GM12892 (cell line): ENCODE data around the gene THAP12.
"Not testable (repeated sequence)": the region's sequence is repeated elsewhere in the genome, so short reads cannot be mapped to it uniquely, and the experiment has no call there.

Experiments
- DNase-seq: peaks from one replicate; pipeline ENCODE4 v3.0.0; 2011; ENCODE audit not compliant: insufficient read length
- FAIRE-seq: peaks from 2 replicates; lab custom pipeline; 2011; peaks lifted over from hg19 to GRCh38; lab: Jason Lieb, UNC
- POLR2A ChIP-seq: IDR thresholded peaks from 2 replicates; pipeline ENCODE4 v1.6.1; 2011; ENCODE audit warnings: low read depth, low read length, control low read depth
- POLR2AphosphoS5 ChIP-seq: IDR thresholded peaks from 2 replicates; pipeline ENCODE4 v1.6.1; 2011; ENCODE audit warnings: low read depth, low read length, control low read depth
- TAF1 ChIP-seq: IDR thresholded peaks from 2 replicates; pipeline ENCODE4 v1.6.1; 2011; ENCODE audit warnings: low read depth, mild to moderate bottlenecking, control low read depth, low read length, borderline replicate concordance

Gene THAP12

GRCh38 chr11:76321340-76321739, 59.6 kb downstream of the THAP12 start:
- FAIRE-seq: no peak
- DNase-seq: no peak
- no peak for TF ChIP-seq POLR2AphosphoS5
- TF ChIP-seq TAF1: no peak
- no peak for TF ChIP-seq POLR2A

DNA sequence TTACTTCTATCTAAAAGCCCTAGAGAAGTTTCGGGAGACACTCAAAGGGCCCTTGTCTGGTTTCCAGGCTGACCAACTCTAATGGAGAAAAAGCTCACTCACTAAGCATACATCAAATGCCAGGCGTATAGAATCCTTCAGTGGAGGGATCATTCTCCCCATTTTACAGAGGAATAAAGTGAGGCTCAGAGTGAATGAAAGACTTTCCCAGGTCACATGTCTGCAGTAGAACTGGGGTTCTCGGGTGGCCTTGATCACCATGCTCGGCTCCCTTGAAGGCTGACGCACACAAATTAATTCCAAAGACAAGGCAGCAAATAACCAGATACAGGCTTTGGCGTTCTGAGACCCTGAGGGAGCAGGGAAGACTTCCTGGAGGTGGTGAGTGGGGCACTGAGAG, 60.0 kb downstream of the THAP12 start:
- TF ChIP-seq POLR2AphosphoS5: no peak
- TF ChIP-seq TAF1: no peak
- no peak for TF ChIP-seq POLR2A
- FAIRE-seq: no peak
- no peak for DNase-seq

GRCh38 chr11:76319798-76320197, 61.1 kb downstream of the THAP12 start:
- not testable (repeated sequence) for DNase-seq, FAIRE-seq

DNA sequence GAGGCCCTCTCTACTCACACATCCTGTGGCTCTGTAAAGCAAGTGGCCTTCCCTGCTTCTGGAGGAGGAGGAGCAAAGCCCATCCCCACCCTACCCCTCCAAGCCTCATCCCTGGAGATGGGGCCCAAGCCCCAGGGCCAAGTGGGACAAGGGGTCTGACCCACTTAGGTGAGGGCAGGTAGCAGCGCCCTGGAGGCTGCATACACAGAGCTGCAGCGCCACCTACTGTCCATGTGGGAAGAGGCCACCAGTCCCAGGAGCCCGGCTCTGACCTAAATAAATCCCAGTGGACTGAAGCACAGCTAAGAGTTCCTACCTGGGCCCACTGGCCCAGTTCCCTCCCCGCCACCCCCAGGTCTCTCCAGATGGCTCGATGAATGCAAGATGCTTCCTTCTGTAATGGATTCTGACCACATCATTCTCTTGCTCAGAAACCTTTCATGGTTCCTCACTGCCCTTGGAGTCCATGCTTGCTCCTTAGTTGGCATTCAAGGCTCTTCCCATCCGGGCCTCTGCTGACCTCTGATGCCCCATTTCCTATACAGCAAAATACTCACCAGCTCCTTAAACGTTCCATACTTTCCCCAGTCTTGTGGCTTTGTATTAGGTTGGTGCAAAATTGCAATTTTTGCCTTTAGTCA, 62.1 kb downstream of the THAP12 start:
- DNase-seq (peak; percentile 78), FAIRE-seq (peak; percentile 97)
- TF ChIP-seq POLR2AphosphoS5: no peak
- no peak for TF ChIP-seq TAF1
- no peak for TF ChIP-seq POLR2A

DNA sequence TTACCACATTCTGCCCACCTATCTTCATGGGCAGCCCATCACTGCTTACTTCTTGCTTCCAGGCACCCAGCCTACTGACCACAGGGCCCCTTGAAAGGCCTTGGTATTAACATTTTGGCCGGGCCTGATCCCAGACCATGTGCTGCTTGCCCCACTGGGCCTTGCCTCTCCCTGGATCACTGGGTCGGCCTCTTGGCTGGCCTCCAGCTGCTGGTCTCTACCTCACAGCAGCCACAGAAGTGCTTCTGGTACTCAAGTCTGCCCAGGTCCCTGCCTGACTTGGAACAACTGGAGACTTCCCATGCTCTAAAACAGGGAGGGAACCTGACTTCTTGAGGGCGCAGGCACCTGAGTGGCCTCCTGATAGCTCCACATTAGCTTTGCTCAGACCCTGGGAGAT, 63.6 kb downstream of the THAP12 start:
- FAIRE-seq (no peak), DNase-seq (no peak)
- TF ChIP-seq TAF1 (no peak), POLR2AphosphoS5 (no peak), POLR2A (no peak)

GRCh38 chr11:76316726-76317125, 64.2 kb downstream of the THAP12 start:
- FAIRE-seq (no peak), DNase-seq (no peak)
- no peak for TF ChIP-seq TAF1
- TF ChIP-seq POLR2A: no peak
- no peak for TF ChIP-seq POLR2AphosphoS5

- no peak for FAIRE-seq
- DNase-seq: no peak
- TF ChIP-seq TAF1: no peak
- no peak for TF ChIP-seq POLR2AphosphoS5
- TF ChIP-seq POLR2A: no peak
Observed at GRCh38 chr11:76315182-76315853, 65.6 kb downstream of the THAP12 start.

DNA sequence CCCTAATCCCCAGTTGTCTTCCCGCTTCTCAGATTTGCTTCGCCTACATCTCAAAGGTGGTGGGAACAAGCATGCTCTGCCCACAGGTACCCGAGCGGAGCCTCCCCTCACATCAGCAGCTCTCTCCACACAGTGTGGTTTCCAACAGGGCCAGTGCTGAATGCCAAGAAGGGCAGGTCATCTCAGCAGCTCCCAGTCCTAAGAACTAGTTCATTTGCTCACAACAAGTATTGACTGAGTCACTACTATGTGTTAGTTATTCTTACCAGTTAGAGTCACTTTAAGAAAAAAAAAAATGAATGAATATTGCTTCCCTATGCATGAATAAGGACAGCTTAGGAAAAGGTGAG, 66.2 kb downstream of the THAP12 start:
- TF ChIP-seq POLR2AphosphoS5: no peak
- DNase-seq (no peak), FAIRE-seq (no peak)

DNA sequence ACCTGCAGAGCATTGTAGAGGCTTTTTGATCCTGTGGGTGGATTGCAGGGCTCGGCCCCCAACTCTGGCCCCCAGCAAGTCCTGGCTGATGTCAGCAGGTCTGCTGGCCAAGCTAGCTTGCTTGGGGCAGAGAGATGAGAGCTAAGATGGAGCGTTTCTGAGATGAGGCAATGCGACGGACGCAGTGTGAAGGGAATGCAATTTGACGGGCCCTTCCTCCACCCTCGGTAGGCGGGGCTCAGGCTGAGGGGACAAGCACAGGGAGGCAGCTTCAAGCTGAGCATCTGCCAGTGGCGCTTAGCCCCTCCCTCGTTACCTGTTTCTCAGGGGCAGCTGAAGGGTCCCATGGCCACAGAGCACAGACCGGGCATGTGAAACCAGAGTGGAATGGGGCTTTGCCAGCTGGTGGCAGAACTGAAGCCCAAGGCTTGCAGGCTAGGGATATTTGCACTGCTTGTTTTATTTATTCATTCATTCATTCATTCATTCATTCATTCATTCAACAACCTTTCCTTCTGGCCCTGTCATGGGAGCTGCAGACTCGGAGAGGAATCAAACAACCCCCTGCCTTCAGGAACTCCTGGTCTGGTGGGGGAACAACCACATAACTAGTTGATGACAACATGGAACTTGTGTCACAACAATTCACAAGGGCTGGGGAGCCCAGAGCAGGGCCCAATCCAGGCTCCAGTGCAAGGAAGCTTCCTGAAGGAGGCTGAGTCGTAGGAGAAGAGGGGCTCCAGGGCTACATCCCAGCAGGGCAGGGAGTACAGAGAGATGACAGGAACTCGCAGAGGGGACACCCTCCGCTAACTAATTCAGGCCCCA, 66.8 kb downstream of the THAP12 start:
- TF ChIP-seq TAF1 (no peak), POLR2A (no peak), POLR2AphosphoS5 (no peak)
- no peak for FAIRE-seq
- no peak for DNase-seq

- FAIRE-seq (no peak), DNase-seq (no peak)
- no peak for TF ChIP-seq TAF1
- TF ChIP-seq POLR2A: no peak
- TF ChIP-seq POLR2AphosphoS5: no peak
Observed at GRCh38 chr11:76313271-76313670, 67.7 kb downstream of the THAP12 start.

DNA sequence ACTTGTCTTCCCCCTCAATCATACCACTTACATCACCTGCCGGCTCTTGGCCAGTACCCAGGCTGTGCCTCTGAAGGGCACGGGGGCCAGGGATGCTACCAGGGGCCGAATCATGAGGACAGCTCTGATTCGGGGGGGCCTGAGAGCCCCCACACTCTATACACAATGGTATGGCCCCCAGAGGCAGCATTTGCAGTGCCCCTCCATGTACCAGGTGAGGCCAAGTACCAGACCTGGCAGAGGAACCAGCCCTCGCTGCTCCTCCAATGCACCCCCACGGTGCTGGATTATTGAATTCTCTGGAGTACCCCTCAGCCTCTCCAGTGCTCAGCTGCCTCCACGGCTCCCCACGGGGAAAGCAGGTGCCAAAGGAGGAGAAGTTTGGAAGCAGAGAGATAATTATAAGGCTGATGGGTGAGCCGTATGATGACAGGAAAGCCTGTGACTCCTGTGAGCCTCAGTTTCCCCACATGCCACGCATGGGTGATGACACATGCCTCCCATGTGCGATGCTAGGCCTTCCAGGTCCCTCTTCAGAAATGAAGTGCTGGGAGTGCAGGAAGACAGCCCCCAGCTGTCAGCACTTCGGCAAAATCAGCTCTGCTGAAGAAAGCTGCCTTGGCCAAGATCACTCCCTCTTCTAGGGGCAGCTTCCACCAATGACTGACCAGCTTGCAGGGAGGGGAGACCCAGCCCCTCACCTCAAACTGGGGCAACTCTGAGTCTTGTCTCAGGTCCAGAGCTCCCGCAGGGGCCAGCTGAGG, 69.9 kb downstream of the THAP12 start:
- DNase-seq (no peak), FAIRE-seq (no peak)
- TF ChIP-seq POLR2AphosphoS5: no peak
- TF ChIP-seq TAF1: no peak
- TF ChIP-seq POLR2A: no peak
